H1 (cell line): ENCODE data around the gene SHTN1. TPM values are rescaled to one million over a fixed set of nuclear protein-coding genes. Genes with fewer than 3 reads are reported as not detected.

Experiments
- CTCF ChIA-PET: fragments of 300-600 bp; sonication (Branson Sonifier 250); formaldehyde crosslinking; loops from one replicate; lab custom pipeline; 2021; ENCODE audit not compliant: partially characterized antibody; lab: Charles Lee
- POLR2A ChIA-PET: fragments of 300-600 bp; sonication (Branson Sonifier 250); formaldehyde crosslinking; loops from one replicate; lab custom pipeline; 2021; ENCODE audit warnings: inconsistent platforms; ENCODE audit not compliant: partially characterized antibody; lab: Charles Lee
- DNase-seq, 2 experiments: peaks; one replicate each; pipeline versions ENCODE4 v3.0.0 to v3.0.0-alpha.2; 2010 to 2022; ENCODE audit warnings: low spot score in 2 of 2, low read depth in 1 of 2, mixed read lengths in 1 of 2
- FAIRE-seq: peaks from 2 replicates; lab custom pipeline; 2011; peaks lifted over from hg19 to GRCh38; lab: Jason Lieb, UNC
- H2AFZ ChIP-seq: 2 replicates; pipeline ENCODE4 v1.8.1; 2012; ENCODE audit warnings: low read length, inconsistent platforms
- H2AK5ac ChIP-seq: 2 replicates; pipeline ENCODE4 v1.6.1; 2013; ENCODE audit warnings: low read depth, low read length
- H2BK120ac ChIP-seq: replicated peaks from 2 replicates; pipeline ENCODE3; 2013; ENCODE audit warnings: low read depth, low read length, inconsistent platforms
- H2BK12ac ChIP-seq: 2 replicates; pipeline ENCODE4 v1.6.1; 2013; ENCODE audit warnings: low read depth, low read length
- H2BK15ac ChIP-seq: 2 replicates; pipeline ENCODE4 v1.6.1; 2013; ENCODE audit warnings: low read length
- H2BK20ac ChIP-seq: 2 replicates; pipeline ENCODE4 v1.6.1; 2013; ENCODE audit warnings: low read length
- H2BK5ac ChIP-seq: 2 replicates; pipeline ENCODE4 v1.6.1; 2013; ENCODE audit warnings: low read depth, low read length
- H3K14ac ChIP-seq: 2 replicates; pipeline ENCODE4 v1.6.1; 2013; ENCODE audit warnings: inconsistent platforms; ENCODE audit not compliant: insufficient read length
- H3K18ac ChIP-seq: 2 replicates; pipeline ENCODE4 v1.6.1; 2013; ENCODE audit warnings: low read length; ENCODE audit errors: extremely low read depth
- H3K23ac ChIP-seq: 2 replicates; pipeline ENCODE4 v1.6.1; 2013; ENCODE audit warnings: inconsistent platforms; ENCODE audit not compliant: insufficient read length
- H3K23me2 ChIP-seq: 2 replicates; pipeline ENCODE4 v1.6.1; 2013; ENCODE audit warnings: low read depth, low read length
- H3K27ac ChIP-seq: 2 replicates; pipeline ENCODE4 v1.6.1; 2011; ENCODE audit warnings: low read depth, low read length, inconsistent platforms
- H3K27me3 ChIP-seq, 4 experiments: replicated peaks in 1 of 4; 1 replicate in 1 of 4; 2 replicates in 3 of 4; pipeline versions ENCODE4 v1.6.1 to v1.8.1; 2011 to 2013; ENCODE audit warnings: low read length in 3 of 4, mild to moderate bottlenecking in 3 of 4, inconsistent platforms in 2 of 4, mixed read lengths in 2 of 4, moderate library complexity in 1 of 4; ENCODE audit not compliant: control insufficient read depth in 3 of 4, insufficient read depth in 3 of 4; ENCODE audit errors: extremely low read depth in 1 of 4
- H3K36me3 ChIP-seq, 4 experiments: 2 replicates each; pipeline versions ENCODE4 v1.6.1 to v1.8.1; 2011 to 2013; ENCODE audit warnings: mild to moderate bottlenecking in 4 of 4, low read length in 3 of 4, moderate library complexity in 2 of 4, control low read depth in 1 of 4, inconsistent platforms in 1 of 4; ENCODE audit not compliant: insufficient read depth in 4 of 4, control insufficient read depth in 2 of 4
- H3K4ac ChIP-seq: replicated peaks from 2 replicates; pipeline ENCODE3; 2013; ENCODE audit warnings: low read length, low read depth, mixed read lengths, inconsistent platforms; ENCODE audit not compliant: insufficient read length
- H3K4me1 ChIP-seq, 4 experiments: replicated peaks in 1 of 4; 1 replicate in 1 of 4; 2 replicates in 3 of 4; pipeline versions ENCODE4 v1.6.1 to v1.8.1; 2011 to 2013; ENCODE audit warnings: low read length in 3 of 4, inconsistent platforms in 2 of 4, mixed read lengths in 1 of 4; ENCODE audit not compliant: insufficient read depth in 4 of 4, control insufficient read depth in 3 of 4
- H3K4me2 ChIP-seq, 2 experiments: 2 replicates each; pipeline versions ENCODE4 v1.6.1 to v1.8.1; 2011 to 2013; ENCODE audit warnings: low read depth in 2 of 2, low read length in 2 of 2, control low read depth in 1 of 2, inconsistent platforms in 1 of 2, mild to moderate bottlenecking in 1 of 2; ENCODE audit not compliant: insufficient read depth in 1 of 2
- H3K4me3 ChIP-seq, 4 experiments: fragments of 200-600, 300-600 bp in 1 of 4; sonication (generic), shearing (Covaris generic), sonication (Bioruptor Twin) in 1 of 4; 2 replicates each; pipeline versions ENCODE4 v1.5.1 to v1.8.1; 2011 to 2016; ENCODE audit warnings: low read length in 4 of 4, low read depth in 3 of 4, control low read depth in 2 of 4, inconsistent platforms in 2 of 4, mild to moderate bottlenecking in 2 of 4, mixed read lengths in 1 of 4, moderate library complexity in 1 of 4; ENCODE audit not compliant: insufficient read depth in 2 of 4; ENCODE audit errors: extremely low read depth in 1 of 4
- H3K56ac ChIP-seq: replicated peaks from 2 replicates; pipeline ENCODE3; 2013; ENCODE audit warnings: low read depth, mild to moderate bottlenecking, mixed read lengths, low read length, inconsistent platforms; ENCODE audit not compliant: insufficient read length
- H3K79me1 ChIP-seq: 2 replicates; pipeline ENCODE4 v1.6.1; 2013; ENCODE audit warnings: low read depth, low read length, control low read depth
- H3K79me2 ChIP-seq, 2 experiments: 2 replicates each; pipeline versions ENCODE4 v1.6.1 to v1.8.1; 2012 to 2013; ENCODE audit warnings: low read length in 2 of 2, mild to moderate bottlenecking in 2 of 2, inconsistent platforms in 1 of 2; ENCODE audit not compliant: insufficient read depth in 2 of 2, control insufficient read depth in 1 of 2
- H3K9ac ChIP-seq, 4 experiments: replicated peaks in 1 of 4; 1 replicate in 1 of 4; 2 replicates in 3 of 4; pipeline versions ENCODE4 v1.6.1 to v1.8.1; 2011 to 2013; ENCODE audit warnings: low read depth in 3 of 4, low read length in 3 of 4, control low read depth in 2 of 4, mild to moderate bottlenecking in 2 of 4, moderate library complexity in 2 of 4, inconsistent platforms in 1 of 4; ENCODE audit errors: extremely low read depth in 1 of 4
- H3K9me3 ChIP-seq, 2 experiments: 2 replicates each; pipeline versions ENCODE4 v1.6.1 to v1.8.1; 2012 to 2013; ENCODE audit warnings: mild to moderate bottlenecking in 2 of 2, moderate library complexity in 2 of 2, control low read depth in 1 of 2, inconsistent platforms in 1 of 2, low read depth in 1 of 2, low read length in 1 of 2, mixed read lengths in 1 of 2; ENCODE audit not compliant: insufficient read depth in 2 of 2
- H4K20me1 ChIP-seq, 2 experiments: replicated peaks in 1 of 2; 2 replicates each; pipeline versions ENCODE3 to v1.8.1; 2011 to 2013; ENCODE audit warnings: inconsistent platforms in 2 of 2, low read length in 2 of 2, mild to moderate bottlenecking in 1 of 2; ENCODE audit not compliant: insufficient read depth in 2 of 2, control insufficient read depth in 1 of 2
- H4K5ac ChIP-seq: 2 replicates; pipeline ENCODE4 v1.6.1; 2013; ENCODE audit warnings: low read length, low read depth, mixed read lengths, inconsistent platforms; ENCODE audit not compliant: insufficient read length
- H4K8ac ChIP-seq: 2 replicates; pipeline ENCODE4 v1.8.0; 2013; ENCODE audit warnings: mild to moderate bottlenecking, moderate library complexity, low read length, inconsistent platforms; ENCODE audit not compliant: insufficient read depth; ENCODE audit errors: extremely low read depth
- H4K91ac ChIP-seq: replicated peaks from 2 replicates; pipeline ENCODE3; 2013; ENCODE audit warnings: low read length, mixed read lengths, inconsistent platforms; ENCODE audit not compliant: insufficient read length
- ASH2L ChIP-seq: fragments of 200-600, 300-600 bp; sonication (generic); IDR thresholded peaks from one replicate; pipeline ENCODE4 v1.7.1; 2017; ENCODE audit warnings: low read length
- BCL11A ChIP-seq, 2 experiments: IDR thresholded peaks; one replicate each; pipeline ENCODE4 v1.6.1; 2011; ENCODE audit warnings: low read depth in 2 of 2, low read length in 2 of 2, mild to moderate bottlenecking in 2 of 2
- MAFK ChIP-seq: IDR thresholded peaks from 2 replicates; pipeline ENCODE4 v1.6.1; 2012; ENCODE audit warnings: low read depth, mild to moderate bottlenecking, improper control_type of control experiment, low read length
- WGBS, 2 experiments: shearing (Covaris generic) in 1 of 2; methylation state at CpG; one replicate each; pipeline versions ENCODE4 v1.1.6 to v1.1.7; 2013 to 2015; ENCODE audit warnings: low lambda C conversion rate in 2 of 2, mixed read lengths in 2 of 2, inconsistent platforms in 1 of 2, low coverage in 1 of 2, missing lambda C conversion rate in 1 of 2; ENCODE audit not compliant: insufficient replicate concordance in 2 of 2, insufficient coverage in 1 of 2, insufficient read length in 1 of 2; ENCODE audit errors: extremely low coverage in 1 of 2, missing lambda C conversion rate in 1 of 2; 5-methylcytosine and 5-hydroxymethylcytosine counted together
- polyA plus RNA-seq, 7 experiments: library from polyadenylated mRNA; depleted of rRNA in 3 of 7; stranded (reverse) in 5 of 7; unstranded in 2 of 7; fragments of >200 nt in 5 of 7; fragments of 200-250 nt in 2 of 7; gene quantifications; 1 replicate in 5 of 7; 2 replicates in 1 of 7; 4 replicates in 1 of 7; pipeline versions ENCODE4 v1.2.1 to v1.2.3, GENCODE V29; 2011 to 2013; ENCODE audit warnings: missing spikeins in 2 of 7, mixed read lengths in 2 of 7
- total RNA-seq: library from RNA; stranded (reverse); fragmentation: NEBNext Ultra II Directional; extraction: Animal tissue kit (Norgen Biotek cat#: 25700); gene quantifications from 2 replicates; pipeline ENCODE4 v1.2.1, GENCODE V29; 2021

Gene SHTN1
- total and polyA plus RNA-seq, 2 of the 8 experiments (the other 6 are each of a cell fraction or from before 2014, with no cell fraction given), result 3.3 to 12.7 TPM

GRCh38 chr10:116972131-116972530 lies 32.9 kb downstream of the SHTN1 start:
- no peak overlapping the region for H3K9ac ChIP-seq
- TF ChIP-seq ASH2L (no peak), MAFK (no peak), BCL11A (IDR thresholded peaks at IDR 0.05; ENCODE audit: low read depth in 2 of 2, low read length in 2 of 2) (no peak)

More at GRCh38 chr10:116972131-116972530, 32.9 kb downstream of the SHTN1 start:
- Histone ChIP-seq H3K23ac (no peak overlapping the region), H3K9me3 (no peaks in the 10 kb centered on the region), H3K23me2 (no peaks in the 10 kb centered on the region), H3K4ac (no peak overlapping the region), H3K79me1 (no peaks in the 10 kb centered on the region; the same call in 1 of the 2 replicates), H3K79me2 (no peaks in the 10 kb centered on the region), H3K27ac (no peak overlapping the region), H3K56ac (no peak overlapping the region), H3K36me3 (peaks cover 0 to 3% (median 0%) of the 10 kb centered on the region in 4 experiments; a peak in 1 of 8 replicates), H3K4me1 (peaks cover 0 to 9% (median 2%) of the 10 kb centered on the region in 4 experiments; a peak in 4 of 7 replicates), H3K18ac (no peak overlapping the region), H4K91ac (no peak overlapping the region), H2AK5ac (no peak overlapping the region), H3K4me2 (no peak overlapping the region), H3K4me3 (no peak overlapping the region), H2BK20ac (no peak overlapping the region), H4K8ac (no peak overlapping the region), H4K20me1 (no peaks in the 10 kb centered on the region), H3K27me3 (no peaks in the 10 kb centered on the region), H3K14ac (no peak overlapping the region), H2BK15ac (no peak overlapping the region), H2BK5ac (no peak overlapping the region), H2AFZ (no peak overlapping the region), H2BK120ac (no peak overlapping the region), H2BK12ac (no peak overlapping the region), H4K5ac (no peak overlapping the region)
- ChIA-PET POLR2A (no interaction called here), CTCF (interaction anchor here (0.7 to 2.1 kb wide), 3 partner anchors 10 to 108 kb away, joined by 3 to 5 read pairs (median 4); partner anchors contain the start of gene SHTN1)
- FAIRE-seq, result no peak
- DNase-seq, result no peak
- WGBS, 2 experiments, result 100% methylated on average over 1 of the region's 1 CpG; no CpG with 5 or more reads in 1 of the 2 experiments
